ENCODE results near the gene IL22RA1.

The IL22RA1 gene

GRCh38 chr1:24139222-24139489, 3.8 kb downstream of the IL22RA1 start:
- no peaks in the 10 kb centered on the region for H3K9me3 ChIP-seq (ENCODE audit: control insufficient read depth, low read length)
- no peaks in the 10 kb centered on the region for H3K4me1 ChIP-seq (ENCODE audit: control insufficient read depth, insufficient read depth, low read length)
- H3K36me3 ChIP-seq (ENCODE audit: control insufficient read depth, insufficient read depth, low read length): no peaks in the 10 kb centered on the region
- H3K4me3 ChIP-seq (ENCODE audit: insufficient read depth, low read depth, low read length): no peak overlapping the region
- no peak overlapping the region for H3K27ac ChIP-seq (ENCODE audit: insufficient read depth, low read depth, low read length, poor library complexity, severe bottlenecking)
- WGBS, 2 experiments: 84 to 92% methylated on average over 2 of the region's 2 CpGs
- no peaks in the 10 kb centered on the region for H3K27me3 ChIP-seq (ENCODE audit: control insufficient read depth, insufficient read depth, low read length, poor library complexity, severe bottlenecking)

- 86 to 87% methylated on average over 13 of the region's 13 CpGs for WGBS, 2 experiments
- no peak overlapping the region for H3K4me3 ChIP-seq (ENCODE audit: insufficient read depth, low read depth, low read length)
- no peaks in the 10 kb centered on the region for H3K9me3 ChIP-seq (ENCODE audit: control insufficient read depth, low read length)
- no peaks in the 10 kb centered on the region for H3K4me1 ChIP-seq (ENCODE audit: control insufficient read depth, insufficient read depth, low read length)
- H3K27ac ChIP-seq (ENCODE audit: insufficient read depth, low read depth, low read length, poor library complexity, severe bottlenecking): no peak overlapping the region
- H3K27me3 ChIP-seq (ENCODE audit: control insufficient read depth, insufficient read depth, low read length, poor library complexity, severe bottlenecking): no peaks in the 10 kb centered on the region
- H3K36me3 ChIP-seq (ENCODE audit: control insufficient read depth, insufficient read depth, low read length): no peaks in the 10 kb centered on the region
These were observed 4.3 kb downstream of the IL22RA1 start for GRCh38 chr1:24138476-24139221.

- H3K4me3 ChIP-seq (ENCODE audit: insufficient read depth, low read depth, low read length): no peak overlapping the region
- H3K27me3 ChIP-seq (ENCODE audit: control insufficient read depth, insufficient read depth, low read length, poor library complexity, severe bottlenecking): no peaks in the 10 kb centered on the region
- H3K9me3 ChIP-seq (ENCODE audit: control insufficient read depth, low read length): no peaks in the 10 kb centered on the region
- H3K4me1 ChIP-seq (ENCODE audit: control insufficient read depth, insufficient read depth, low read length): no peaks in the 10 kb centered on the region
- H3K27ac ChIP-seq (ENCODE audit: insufficient read depth, low read depth, low read length, poor library complexity, severe bottlenecking): no peak overlapping the region
- H3K36me3 ChIP-seq (ENCODE audit: control insufficient read depth, insufficient read depth, low read length): no peaks in the 10 kb centered on the region
- WGBS, 2 experiments: 83 to 86% methylated on average over 15 of the region's 15 CpGs
These were observed 5.9 kb downstream of the IL22RA1 start for GRCh38 chr1:24136956-24137539.

- Histone ChIP-seq H3K36me3 (ENCODE audit: control insufficient read depth, insufficient read depth, low read length) (no peaks in the 10 kb centered on the region), H3K9me3 (ENCODE audit: control insufficient read depth, low read length) (peaks cover 2% of the 10 kb centered on the region), H3K4me1 (ENCODE audit: control insufficient read depth, insufficient read depth, low read length) (no peaks in the 10 kb centered on the region), H3K27ac (ENCODE audit: insufficient read depth, low read depth, low read length, poor library complexity, severe bottlenecking) (no peak overlapping the region), H3K4me3 (ENCODE audit: insufficient read depth, low read depth, low read length) (no peak overlapping the region), H3K27me3 (ENCODE audit: control insufficient read depth, insufficient read depth, low read length, poor library complexity, severe bottlenecking) (no peaks in the 10 kb centered on the region)
- 88 to 95% methylated on average over 3 of the region's 3 CpGs for WGBS, 2 experiments
These were observed 8.6 kb downstream of the IL22RA1 start for GRCh38 chr1:24134376-24134775.

- H3K4me3 ChIP-seq (ENCODE audit: insufficient read depth, low read depth, low read length): no peak overlapping the region
- no CpG with 5 or more reads among the region's 1 CpG for WGBS, 2 experiments
- no peaks in the 10 kb centered on the region for H3K36me3 ChIP-seq (ENCODE audit: control insufficient read depth, insufficient read depth, low read length)
- H3K9me3 ChIP-seq (ENCODE audit: control insufficient read depth, low read length): peaks cover 2% of the 10 kb centered on the region
- no peaks in the 10 kb centered on the region for H3K4me1 ChIP-seq (ENCODE audit: control insufficient read depth, insufficient read depth, low read length)
- no peaks in the 10 kb centered on the region for H3K27me3 ChIP-seq (ENCODE audit: control insufficient read depth, insufficient read depth, low read length, poor library complexity, severe bottlenecking)
- no peak overlapping the region for H3K27ac ChIP-seq (ENCODE audit: insufficient read depth, low read depth, low read length, poor library complexity, severe bottlenecking)
These were observed 9.1 kb downstream of the IL22RA1 start for GRCh38 chr1:24133819-24134218.

GRCh38 chr1:24130385-24130784, 12.6 kb downstream of the IL22RA1 start:
- Histone ChIP-seq H3K9me3 (ENCODE audit: control insufficient read depth, low read length) (peaks cover 2% of the 10 kb centered on the region), H3K27ac (ENCODE audit: insufficient read depth, low read depth, low read length, poor library complexity, severe bottlenecking) (no peak overlapping the region), H3K4me1 (ENCODE audit: control insufficient read depth, insufficient read depth, low read length) (no peaks in the 10 kb centered on the region), H3K27me3 (ENCODE audit: control insufficient read depth, insufficient read depth, low read length, poor library complexity, severe bottlenecking) (no peaks in the 10 kb centered on the region), H3K36me3 (ENCODE audit: control insufficient read depth, insufficient read depth, low read length) (no peaks in the 10 kb centered on the region), H3K4me3 (ENCODE audit: insufficient read depth, low read depth, low read length) (no peak overlapping the region)
- 91 to 92% methylated on average over 3 of the region's 3 CpGs for WGBS, 2 experiments

GRCh38 chr1:24127801-24128363, 15.1 kb downstream of the IL22RA1 start:
- Histone ChIP-seq H3K9me3 (ENCODE audit: control insufficient read depth, low read length) (peaks cover 2% of the 10 kb centered on the region), H3K27ac (ENCODE audit: insufficient read depth, low read depth, low read length, poor library complexity, severe bottlenecking) (no peak overlapping the region), H3K36me3 (ENCODE audit: control insufficient read depth, insufficient read depth, low read length) (no peaks in the 10 kb centered on the region), H3K27me3 (ENCODE audit: control insufficient read depth, insufficient read depth, low read length, poor library complexity, severe bottlenecking) (no peaks in the 10 kb centered on the region), H3K4me1 (ENCODE audit: control insufficient read depth, insufficient read depth, low read length) (no peaks in the 10 kb centered on the region), H3K4me3 (ENCODE audit: insufficient read depth, low read depth, low read length) (no peak overlapping the region)
- WGBS, 2 experiments: 85% methylated on average over 7 of the region's 7 CpGs

- Histone ChIP-seq H3K4me1 (ENCODE audit: control insufficient read depth, insufficient read depth, low read length) (no peaks in the 10 kb centered on the region), H3K27ac (ENCODE audit: insufficient read depth, low read depth, low read length, poor library complexity, severe bottlenecking) (no peak overlapping the region), H3K27me3 (ENCODE audit: control insufficient read depth, insufficient read depth, low read length, poor library complexity, severe bottlenecking) (no peaks in the 10 kb centered on the region), H3K36me3 (ENCODE audit: control insufficient read depth, insufficient read depth, low read length) (no peaks in the 10 kb centered on the region), H3K4me3 (ENCODE audit: insufficient read depth, low read depth, low read length) (no peak overlapping the region), H3K9me3 (ENCODE audit: control insufficient read depth, low read length) (peaks cover 2% of the 10 kb centered on the region)
- 82 to 89% methylated on average over 3 of the region's 3 CpGs for WGBS, 2 experiments
These were observed 15.7 kb downstream of the IL22RA1 start for GRCh38 chr1:24127134-24127800.

GRCh38 chr1:24126672-24127023, 16.3 kb downstream of the IL22RA1 start:
- H3K36me3 ChIP-seq (ENCODE audit: control insufficient read depth, insufficient read depth, low read length): no peaks in the 10 kb centered on the region
- H3K4me1 ChIP-seq (ENCODE audit: control insufficient read depth, insufficient read depth, low read length): no peaks in the 10 kb centered on the region
- H3K9me3 ChIP-seq (ENCODE audit: control insufficient read depth, low read length): peaks cover 2% of the 10 kb centered on the region
- H3K4me3 ChIP-seq (ENCODE audit: insufficient read depth, low read depth, low read length): no peak overlapping the region
- no peaks in the 10 kb centered on the region for H3K27me3 ChIP-seq (ENCODE audit: control insufficient read depth, insufficient read depth, low read length, poor library complexity, severe bottlenecking)
- 84 to 95% methylated on average over 3 to 4 of the region's 5 CpGs for WGBS, 2 experiments
- no peak overlapping the region for H3K27ac ChIP-seq (ENCODE audit: insufficient read depth, low read depth, low read length, poor library complexity, severe bottlenecking)

GRCh38 chr1:24126018-24126671, 16.8 kb downstream of the IL22RA1 start:
- WGBS, 2 experiments: 78 to 81% methylated on average over 5 to 6 of the region's 6 CpGs

More at GRCh38 chr1:24126018-24126671, 16.8 kb downstream of the IL22RA1 start:
- H3K9me3 ChIP-seq (ENCODE audit: control insufficient read depth, low read length): peaks cover 2% of the 10 kb centered on the region
- no peaks in the 10 kb centered on the region for H3K36me3 ChIP-seq (ENCODE audit: control insufficient read depth, insufficient read depth, low read length)
- H3K27me3 ChIP-seq (ENCODE audit: control insufficient read depth, insufficient read depth, low read length, poor library complexity, severe bottlenecking): no peaks in the 10 kb centered on the region
- H3K4me1 ChIP-seq (ENCODE audit: control insufficient read depth, insufficient read depth, low read length): no peaks in the 10 kb centered on the region
- H3K27ac ChIP-seq (ENCODE audit: insufficient read depth, low read depth, low read length, poor library complexity, severe bottlenecking): no peak overlapping the region
- H3K4me3 ChIP-seq (ENCODE audit: insufficient read depth, low read depth, low read length): no peak overlapping the region
